Activated B cell treated with CpG ODN at 0.5 μM for 24 hours (primary cell): ENCODE measurements around the gene SPAG16. TPM values are rescaled to one million over a fixed set of nuclear protein-coding genes. Genes with fewer than 3 reads are reported as not detected.

Experiments used
- ATAC-seq: fragments of 200-7000 bp; cut with Tn5 transposase; one replicate; pipeline ENCODE4 v1.10.0; 2021; ENCODE audit warnings: low read depth, mild to moderate bottlenecking, moderate library complexity
- CTCF ChIA-PET: fragments of 350-600 bp; sonication (Branson Sonifier 250); formaldehyde crosslinking; loops from one replicate; lab custom pipeline; 2021; ENCODE audit warnings: antibody characterized with exemption; lab: Charles Lee
- POLR2A ChIA-PET: fragments of 350-600 bp; sonication (Branson Sonifier 250); formaldehyde crosslinking; loops from one replicate; lab custom pipeline; 2021; ENCODE audit warnings: antibody characterized with exemption; lab: Charles Lee
- DNase-seq: peaks from one replicate; pipeline ENCODE4 v3.0.0; 2022
- H3K27ac Mint-ChIP-seq: one replicate; pipeline ENCODE4 v1.8.0; 2020; ENCODE audit warnings: mixed read lengths
- H3K27me3 Mint-ChIP-seq: one replicate; pipeline ENCODE4 v1.8.0; 2021; ENCODE audit warnings: mixed read lengths
- H3K36me3 Mint-ChIP-seq: one replicate; pipeline ENCODE4 v1.8.0; 2021; ENCODE audit warnings: low read depth, mixed read lengths
- H3K4me1 Mint-ChIP-seq: one replicate; pipeline ENCODE4 v1.8.0; 2021; ENCODE audit warnings: mixed read lengths
- H3K4me3 Mint-ChIP-seq: one replicate; pipeline ENCODE4 v1.8.0; 2020; ENCODE audit warnings: mild to moderate bottlenecking, mixed read lengths
- H3K9me3 Mint-ChIP-seq: one replicate; pipeline ENCODE4 v1.8.0; 2020; ENCODE audit warnings: mixed read lengths
- intact Hi-C: fragments of 100-400 bp; cut with micrococcal nuclease; formaldehyde crosslinking; loops from one replicate; pipeline ENCODE4 v1.15.1; 2024
- total RNA-seq: library from RNA; stranded (reverse); gene quantifications from 2 replicates; pipeline ENCODE4 v1.2.3, GENCODE V29; 2022
- TF ChIP-seq, protein P1 (sequence below): fragments of 200-600 bp; IDR thresholded peaks from one replicate; pipeline ENCODE4 v1.8.0; 2022; ENCODE audit warnings: antibody characterized with exemption, mild to moderate bottlenecking

SPAG16 gene
- total RNA-seq, 1 donor from 2014 or later, result 11.2 TPM

GRCh38 chr2:214066862-214067261, 782.6 kb downstream of the SPAG16 start:
- no peaks in the 10 kb centered on the region for H3K4me1 Mint-ChIP-seq
- no peak for DNase-seq
- H3K4me3 Mint-ChIP-seq, result no peak overlapping the region
- H3K36me3 Mint-ChIP-seq, result no peaks in the 10 kb centered on the region
- no peaks in the 10 kb centered on the region for H3K27me3 Mint-ChIP-seq
- CTCF ChIA-PET, result no interaction called here
- POLR2A ChIA-PET, result no interaction called here
- no peak for ATAC-seq
- no peaks in the 10 kb centered on the region for H3K9me3 Mint-ChIP-seq
- no peak overlapping the region for H3K27ac Mint-ChIP-seq
- TF ChIP-seq, protein P1, sequence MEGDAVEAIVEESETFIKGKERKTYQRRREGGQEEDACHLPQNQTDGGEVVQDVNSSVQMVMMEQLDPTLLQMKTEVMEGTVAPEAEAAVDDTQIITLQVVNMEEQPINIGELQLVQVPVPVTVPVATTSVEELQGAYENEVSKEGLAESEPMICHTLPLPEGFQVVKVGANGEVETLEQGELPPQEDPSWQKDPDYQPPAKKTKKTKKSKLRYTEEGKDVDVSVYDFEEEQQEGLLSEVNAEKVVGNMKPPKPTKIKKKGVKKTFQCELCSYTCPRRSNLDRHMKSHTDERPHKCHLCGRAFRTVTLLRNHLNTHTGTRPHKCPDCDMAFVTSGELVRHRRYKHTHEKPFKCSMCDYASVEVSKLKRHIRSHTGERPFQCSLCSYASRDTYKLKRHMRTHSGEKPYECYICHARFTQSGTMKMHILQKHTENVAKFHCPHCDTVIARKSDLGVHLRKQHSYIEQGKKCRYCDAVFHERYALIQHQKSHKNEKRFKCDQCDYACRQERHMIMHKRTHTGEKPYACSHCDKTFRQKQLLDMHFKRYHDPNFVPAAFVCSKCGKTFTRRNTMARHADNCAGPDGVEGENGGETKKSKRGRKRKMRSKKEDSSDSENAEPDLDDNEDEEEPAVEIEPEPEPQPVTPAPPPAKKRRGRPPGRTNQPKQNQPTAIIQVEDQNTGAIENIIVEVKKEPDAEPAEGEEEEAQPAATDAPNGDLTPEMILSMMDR, result no peak
- intact Hi-C loops, result no loop called here

DNA sequence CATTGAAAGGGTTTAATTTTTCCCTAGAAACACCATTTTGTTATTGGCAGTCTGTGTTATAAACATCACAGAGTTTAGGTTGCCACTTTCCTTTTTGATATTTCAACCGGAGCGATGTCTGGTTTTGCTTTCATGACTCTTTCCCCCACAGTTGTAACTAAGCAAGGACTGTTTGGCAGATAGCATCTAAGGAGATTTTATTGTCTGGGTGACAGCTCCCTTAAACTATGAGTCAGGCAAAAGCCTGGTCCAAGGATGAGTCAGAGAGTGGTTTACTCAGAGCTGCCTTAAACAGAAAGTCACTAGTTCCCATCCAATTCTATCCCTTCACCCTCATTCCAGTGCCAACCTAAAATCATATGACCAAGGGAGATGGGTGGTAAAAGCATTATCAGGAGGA, 785.0 kb downstream of the SPAG16 start:
- Mint-ChIP-seq H3K4me3 (no peak overlapping the region), H3K36me3 (no peaks in the 10 kb centered on the region), H3K4me1 (no peaks in the 10 kb centered on the region), H3K27me3 (no peaks in the 10 kb centered on the region), H3K27ac (no peak overlapping the region), H3K9me3 (no peaks in the 10 kb centered on the region)
- ChIA-PET POLR2A (no interaction called here), CTCF (no interaction called here)
- no peak for ATAC-seq
- DNase-seq, result no peak
- TF ChIP-seq, protein P1, result no peak
- intact Hi-C loops, result no loop called here

DNA sequence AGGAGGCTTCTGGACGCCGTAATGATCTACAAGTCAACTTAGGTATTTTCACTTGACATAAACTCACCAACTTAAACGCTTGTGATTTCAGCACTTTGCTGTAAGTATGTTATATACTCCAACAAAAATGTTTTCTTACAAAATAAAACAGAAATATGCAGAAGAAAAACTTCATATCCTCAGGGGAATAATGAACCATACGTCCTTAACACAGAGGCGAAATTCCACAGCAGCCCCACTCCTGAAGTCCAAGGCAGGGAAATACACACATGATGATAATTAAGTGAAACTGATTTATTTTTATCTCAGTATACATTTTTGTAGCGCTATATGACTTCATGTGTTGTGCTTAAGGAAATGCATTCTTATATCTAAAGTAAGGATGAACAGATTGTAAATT, 791.2 kb downstream of the SPAG16 start:
- Mint-ChIP-seq H3K36me3 (no peaks in the 10 kb centered on the region), H3K4me1 (no peaks in the 10 kb centered on the region), H3K9me3 (no peaks in the 10 kb centered on the region), H3K27ac (no peak overlapping the region), H3K4me3 (no peak overlapping the region), H3K27me3 (no peaks in the 10 kb centered on the region)
- ATAC-seq, result no peak
- ChIA-PET CTCF (no interaction called here), POLR2A (no interaction called here)
- TF ChIP-seq, protein P1, result no peak
- intact Hi-C loops, result no loop called here
- no peak for DNase-seq

DNA sequence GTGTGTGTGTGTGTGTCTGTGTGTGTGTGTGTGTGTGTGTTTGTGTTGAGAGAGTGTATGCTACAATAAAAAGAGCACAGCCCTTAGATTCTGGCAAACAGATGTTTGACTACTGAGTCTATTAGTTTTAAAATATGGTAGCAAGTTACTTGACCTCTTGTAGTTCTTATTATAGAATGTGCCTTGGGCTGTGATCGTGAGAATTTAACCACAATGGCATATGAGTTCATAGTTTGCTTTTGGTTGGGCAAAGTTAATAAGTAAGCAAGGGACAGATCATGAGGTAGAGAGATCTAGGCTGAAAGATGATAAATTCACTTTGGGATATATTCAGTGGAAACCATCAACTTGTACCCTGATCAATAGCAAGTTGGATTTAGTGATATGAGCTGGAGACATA, 792.3 kb downstream of the SPAG16 start:
- intact Hi-C loops, result no loop called here
- Mint-ChIP-seq H3K4me1 (no peaks in the 10 kb centered on the region), H3K27me3 (no peaks in the 10 kb centered on the region), H3K36me3 (no peaks in the 10 kb centered on the region), H3K4me3 (no peak overlapping the region), H3K9me3 (no peaks in the 10 kb centered on the region), H3K27ac (no peak overlapping the region)
- ATAC-seq (no peak), DNase-seq (no peak)
- POLR2A ChIA-PET, result interaction anchor here (0.7 kb wide), 1 partner anchor 17 kb away, joined by 3 read pairs; no protein-coding TSS in a partner anchor
- TF ChIP-seq, protein P1, result no peak
- CTCF ChIA-PET, result no interaction called here

DNA sequence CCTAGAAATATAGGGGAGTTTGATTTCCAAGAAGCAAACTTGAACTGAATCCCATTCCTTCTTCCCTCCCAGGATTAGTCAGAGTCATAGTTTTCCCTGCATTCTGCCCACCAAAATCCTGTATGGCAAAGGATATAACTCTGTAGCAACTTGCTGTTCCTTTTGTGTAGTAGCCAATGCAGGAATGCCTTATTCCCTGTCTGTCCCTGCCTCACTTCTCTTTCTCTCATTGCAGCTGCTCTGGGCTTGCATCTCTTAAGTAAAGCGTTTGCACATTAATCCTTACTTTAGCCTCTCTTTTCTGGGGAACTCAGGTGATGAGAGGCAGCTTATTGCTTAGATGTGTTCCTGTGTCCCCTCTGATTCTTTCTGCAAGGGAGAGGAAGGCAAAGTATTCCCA, 793.5 kb downstream of the SPAG16 start:
- Mint-ChIP-seq H3K27me3 (no peaks in the 10 kb centered on the region), H3K9me3 (no peaks in the 10 kb centered on the region), H3K4me1 (no peaks in the 10 kb centered on the region), H3K4me3 (no peak overlapping the region), H3K27ac (no peak overlapping the region), H3K36me3 (no peaks in the 10 kb centered on the region)
- DNase-seq (no peak), ATAC-seq (no peak)
- CTCF ChIA-PET, result no interaction called here
- intact Hi-C loops, result no loop called here
- POLR2A ChIA-PET, result no interaction called here
- TF ChIP-seq, protein P1, result no peak
